Erythroblast (primary cell): ENCODE results near the gene SLC9C2.
A peak's percentile ranks its signal among the peaks of the same experiment; 100 is the strongest.
"Not testable (repeated sequence)": the region's sequence is repeated elsewhere in the genome, so short reads cannot be mapped to it uniquely, and the experiment has no call there.

Experiments
- DNase-seq, 2 experiments: peaks; one replicate each; lab custom pipeline; 2025; lab: John Stamatoyannopoulos, UW
- GATA1 ChIP-seq: IDR thresholded peaks from 2 replicates; pipeline ENCODE4 v1.6.1; 2011; ENCODE audit warnings: low read depth, mild to moderate bottlenecking, control low read depth, low read length, moderate library complexity
- POLR2A ChIP-seq: IDR thresholded peaks from 2 replicates; pipeline ENCODE4 v1.6.1; 2011; ENCODE audit warnings: mild to moderate bottlenecking, low read length

Gene SLC9C2

DNA sequence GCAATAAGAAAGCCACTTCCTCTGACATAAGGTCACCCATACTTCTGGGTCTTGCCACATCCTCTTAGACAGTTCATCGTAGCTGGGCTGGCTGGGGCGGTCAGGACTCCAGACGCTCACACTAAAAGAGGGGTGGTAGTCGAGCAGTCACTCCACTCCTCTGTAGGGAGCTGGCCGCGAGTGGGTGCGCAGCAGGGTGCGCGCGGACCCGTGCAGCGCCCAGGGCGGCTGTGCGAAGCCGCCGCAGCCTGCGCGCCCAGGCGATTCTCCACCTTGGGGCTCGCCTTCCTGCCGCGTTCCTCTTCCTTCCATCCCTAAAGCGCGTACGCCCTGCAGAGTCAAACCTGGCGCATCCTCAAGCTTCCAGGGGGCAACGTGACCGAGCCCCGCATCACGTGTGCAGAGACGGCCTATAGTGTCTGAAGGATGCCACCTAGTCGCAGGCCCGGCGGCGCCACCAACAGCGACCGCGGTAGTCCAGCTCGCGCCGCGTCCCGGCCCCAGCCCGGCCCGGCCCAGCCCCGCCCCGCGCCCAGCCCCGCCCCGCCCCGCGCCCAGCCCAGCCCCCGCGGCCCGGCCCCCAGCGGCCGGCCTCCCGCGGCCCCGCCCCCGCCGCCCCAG lies 126.1 kb downstream of the SLC9C2 start:
- peak; percentile 93 to 94 for DNase-seq
- TF ChIP-seq GATA1 (no peak), POLR2A (peak; percentile 68)

DNA sequence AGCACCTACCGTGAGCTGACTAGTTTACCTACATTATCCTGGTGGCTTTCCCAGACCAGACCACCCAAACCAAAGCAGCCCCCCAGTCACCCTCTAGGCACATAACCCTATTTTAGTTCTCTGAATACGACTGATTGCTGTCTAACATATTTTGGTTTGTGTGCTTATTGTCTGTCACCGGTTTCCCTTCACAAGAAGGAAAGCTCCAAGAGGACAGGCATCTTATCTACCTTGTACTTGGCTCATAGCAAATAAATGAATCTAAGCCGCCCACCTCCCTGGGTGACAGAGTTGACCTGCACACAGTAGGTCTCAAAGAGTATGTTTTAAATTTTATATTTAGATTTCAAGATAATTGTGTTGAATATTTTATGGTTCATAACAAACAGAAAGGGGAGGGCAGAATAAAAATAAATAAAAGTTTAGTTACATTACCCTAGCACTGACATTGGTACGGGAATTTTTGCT lies 126.6 kb downstream of the SLC9C2 start:
- no peak for TF ChIP-seq POLR2A
- TF ChIP-seq GATA1, result no peak

GRCh38 chr1:173475564-173476196 lies 127.2 kb downstream of the SLC9C2 start:
- peak; percentile 29 to 42 for DNase-seq
- TF ChIP-seq GATA1 (no peak), POLR2A (no peak)

More for the DNA sequence above, 126.6 kb downstream of the SLC9C2 start:
- DNase-seq, result peak; percentile 41 to 48

- DNase-seq, result not testable (repeated sequence)
These were observed 128.0 kb downstream of the SLC9C2 start for GRCh38 chr1:173474780-173475421.

GRCh38 chr1:173474097-173474779 lies 128.6 kb downstream of the SLC9C2 start:
- DNase-seq, result no peak

GRCh38 chr1:173473599-173474011 lies 129.3 kb downstream of the SLC9C2 start:
- no peak for DNase-seq

More at GRCh38 chr1:173474097-173474779, 128.6 kb downstream of the SLC9C2 start:
- TF ChIP-seq GATA1 (no peak), POLR2A (no peak)

DNA sequence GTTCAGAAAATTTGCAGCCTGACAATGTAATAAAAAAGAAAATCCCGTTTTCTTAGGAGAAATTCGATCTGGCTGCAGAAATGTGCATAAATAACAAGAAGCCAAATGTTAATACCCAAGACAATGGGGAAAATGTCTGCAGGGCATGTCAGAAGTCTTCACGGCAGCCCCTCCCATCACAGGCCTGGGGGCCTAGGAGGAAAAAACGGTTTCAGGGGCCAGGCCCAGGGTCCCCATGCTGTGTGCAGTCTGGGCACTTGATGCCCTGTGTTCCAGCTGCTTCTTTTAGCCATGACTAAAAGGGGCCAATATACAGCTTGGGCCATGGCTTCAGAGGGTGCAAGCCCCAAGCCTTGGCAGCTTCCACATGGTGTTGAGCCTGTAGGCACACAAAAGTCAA lies 132.3 kb downstream of the SLC9C2 start:
- DNase-seq, result peak; percentile 4 to 26
- TF ChIP-seq GATA1 (no peak), POLR2A (no peak)

More at GRCh38 chr1:173473599-173474011, 129.3 kb downstream of the SLC9C2 start:
- TF ChIP-seq POLR2A, result no peak
- no peak for TF ChIP-seq GATA1

- TF ChIP-seq POLR2A, result no peak
- no peak for DNase-seq
These were observed 133.2 kb downstream of the SLC9C2 start for GRCh38 chr1:173469656-173470055.

- DNase-seq, result no peak
- TF ChIP-seq POLR2A (no peak), GATA1 (no peak)
These were observed 135.4 kb downstream of the SLC9C2 start for GRCh38 chr1:173467426-173467825.

DNA sequence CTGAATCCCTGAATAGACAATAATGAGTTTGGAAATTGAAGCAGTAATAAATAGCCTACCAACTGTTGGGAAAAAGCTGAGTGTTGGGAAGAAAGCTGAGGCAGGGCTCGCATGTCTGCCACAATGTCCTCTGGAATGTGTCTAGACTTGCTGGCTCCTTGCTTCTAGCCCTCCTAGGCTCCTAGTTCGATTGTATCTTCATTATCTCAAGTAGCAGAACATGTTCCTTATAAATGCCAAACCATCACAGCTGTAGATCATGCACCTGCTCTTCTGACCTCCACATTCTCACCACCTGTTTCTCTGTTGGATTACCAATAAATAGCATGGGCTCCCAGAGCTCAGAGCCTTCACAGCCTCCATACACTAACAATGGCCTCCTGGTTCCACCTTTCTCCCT lies 138.7 kb downstream of the SLC9C2 start:
- DNase-seq, result not testable (repeated sequence)

- DNase-seq, result not testable (repeated sequence)
These were observed 140.2 kb downstream of the SLC9C2 start for GRCh38 chr1:173462666-173463065.

GRCh38 chr1:173459885-173460284 lies 143.0 kb downstream of the SLC9C2 start:
- DNase-seq, result no peak
- no peak for TF ChIP-seq POLR2A
- TF ChIP-seq GATA1, result no peak

DNA sequence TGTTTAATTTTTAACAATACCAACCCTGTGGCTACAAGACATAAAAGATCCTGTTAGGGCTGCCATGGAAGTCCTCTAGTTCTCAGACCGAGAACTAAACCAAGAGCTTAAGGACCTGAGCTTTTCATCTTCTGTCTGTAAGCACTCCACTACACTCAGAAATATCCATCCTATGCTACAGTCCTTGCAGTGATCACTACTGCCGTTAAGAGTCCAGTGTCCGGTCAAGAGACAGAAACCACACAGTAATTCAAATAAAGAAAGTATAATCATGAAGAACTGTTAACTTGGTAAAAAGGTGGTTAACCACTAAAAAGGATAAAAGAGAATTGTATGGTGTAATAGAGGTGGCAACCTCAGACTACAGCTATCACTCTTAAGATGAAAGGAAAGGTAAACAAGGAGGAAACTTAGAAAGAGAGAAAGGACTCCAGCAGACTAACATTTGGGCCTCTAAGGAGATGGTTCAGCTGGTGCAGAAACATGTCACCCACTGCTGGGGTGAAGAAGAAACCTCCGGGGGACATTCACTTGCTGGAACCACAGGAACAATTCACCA lies 147.8 kb downstream of the SLC9C2 start:
- DNase-seq, result no peak
- TF ChIP-seq GATA1 (no peak), POLR2A (no peak)

- no peak for DNase-seq
- TF ChIP-seq GATA1 (no peak), POLR2A (no peak)
These were observed 148.9 kb downstream of the SLC9C2 start for GRCh38 chr1:173453982-173454381.
